NB4 (cell line): ENCODE data around the gene DAP.
"Not testable (repeated sequence)": the region's sequence is repeated elsewhere in the genome, so short reads cannot be mapped to it uniquely, and the experiment has no call there.

Experiments
- DNase-seq: peaks from one replicate; pipeline ENCODE4 v3.0.0; 2010; ENCODE audit warnings: low read depth
- H3K4me3 ChIP-seq: one replicate; pipeline ENCODE4 v1.5.1; 2011; ENCODE audit warnings: mild to moderate bottlenecking, low read depth, low read length, moderate library complexity
- CTCF ChIP-seq: IDR thresholded peaks from one replicate; pipeline ENCODE4 v1.5.1; 2012; ENCODE audit warnings: low read depth, low read length
- MAX ChIP-seq: IDR thresholded peaks from 2 replicates; pipeline ENCODE4 v1.6.1; 2011; ENCODE audit warnings: low read depth, low read length
- MYC ChIP-seq: IDR thresholded peaks from 2 replicates; pipeline ENCODE4 v1.6.1; 2011; ENCODE audit warnings: low read depth, low read length
- POLR2A ChIP-seq: IDR thresholded peaks from 2 replicates; pipeline ENCODE4 v1.6.1; 2011; ENCODE audit warnings: mild to moderate bottlenecking; ENCODE audit not compliant: insufficient read length; ENCODE audit errors: extremely low read depth

DAP gene

GRCh38 chr5:10726179-10726912, 34.7 kb downstream of the DAP start:
- DNase-seq = no peak
- H3K4me3 ChIP-seq = no peak overlapping the region
- TF ChIP-seq CTCF (no peak), POLR2A (no peak), MYC (no peak), MAX (no peak)

- no peak for TF ChIP-seq MYC
- TF ChIP-seq POLR2A = no peak
- TF ChIP-seq CTCF = no peak
- no peak for TF ChIP-seq MAX
- DNase-seq = no peak
- H3K4me3 ChIP-seq = no peak overlapping the region
These were observed 35.4 kb downstream of the DAP start for GRCh38 chr5:10725636-10726035.

GRCh38 chr5:10724781-10725507, 36.1 kb downstream of the DAP start:
- H3K4me3 ChIP-seq = no peak overlapping the region
- no peak for TF ChIP-seq CTCF
- no peak for TF ChIP-seq MYC
- no peak for TF ChIP-seq MAX
- TF ChIP-seq POLR2A = no peak
- DNase-seq = no peak

GRCh38 chr5:10723514-10723913, 37.5 kb downstream of the DAP start:
- DNase-seq = no peak
- no peak for TF ChIP-seq POLR2A
- no peak for TF ChIP-seq MYC
- TF ChIP-seq MAX = no peak
- TF ChIP-seq CTCF = no peak
- no peak overlapping the region for H3K4me3 ChIP-seq

- H3K4me3 ChIP-seq, DNase-seq: not testable (repeated sequence)
These were observed 40.3 kb downstream of the DAP start for GRCh38 chr5:10720766-10721165.

- no peak overlapping the region for H3K4me3 ChIP-seq
- DNase-seq = no peak
- TF ChIP-seq POLR2A (no peak), CTCF (no peak), MYC (no peak), MAX (no peak)
These were observed 41.1 kb downstream of the DAP start for GRCh38 chr5:10719965-10720364.

- DNase-seq, H3K4me3 ChIP-seq: not testable (repeated sequence)
These were observed 42.4 kb downstream of the DAP start for GRCh38 chr5:10718617-10719016.

GRCh38 chr5:10716825-10717224, 44.2 kb downstream of the DAP start:
- H3K4me3 ChIP-seq = not testable (repeated sequence)

More at GRCh38 chr5:10716825-10717224, 44.2 kb downstream of the DAP start:
- not testable (repeated sequence) for DNase-seq
